Measurements from ENCODE around the gene NELFA. TPM values are rescaled to one million over a fixed set of nuclear protein-coding genes. Genes with fewer than 3 reads are reported as not detected.

NELFA gene
- total and polyA plus RNA-seq, 2 of the 13 experiments (the other 11 are each of a cell fraction or from before 2014, with no cell fraction given): 13.3 to 18.5 TPM

GRCh38 chr4:2008671-2008920 lies 178 bp downstream of the NELFA start (continued):
- TF ChIP-seq TFDP2 (CRISPR knock-in tag; IDR thresholded peaks at IDR 0.05) (no peak), ZNF317 (CRISPR knock-in tag; IDR thresholded peaks at IDR 0.05) (0 out of 2 replicates have a peak, but pooled peaks have one; percentile 53), NFAT5 (CRISPR knock-in tag; IDR thresholded peaks at IDR 0.05) (0 out of 2 replicates have a peak, but pooled peaks have one; percentile 61), ZNF230 (CRISPR knock-in tag; IDR thresholded peaks at IDR 0.05) (no peak), MAFK (conservative IDR thresholded peaks at IDR 0.05 in 1 of 2, IDR thresholded peaks at IDR 0.05 in 1 of 2; ENCODE audit: low read length in 2 of 2) (no peak), SCMH1 (CRISPR knock-in tag; IDR thresholded peaks at IDR 0.05; ENCODE audit: borderline replicate concordance) (no peak), ZNF574 (CRISPR knock-in tag; IDR thresholded peaks at IDR 0.05) (no peak), THAP8 (CRISPR knock-in tag; IDR thresholded peaks at IDR 0.05; ENCODE audit: borderline replicate concordance) (no peak; the same call in 1 of the 2 replicates), NKX3-1 (CRISPR knock-in tag; IDR thresholded peaks at IDR 0.05) (peak; percentile 36), ELF3 (CRISPR knock-in tag; IDR thresholded peaks at IDR 0.05) (no peak; the same call in 1 of the 2 replicates), ZNF776 (CRISPR knock-in tag; IDR thresholded peaks at IDR 0.05) (no peak), ZNF326 (CRISPR knock-in tag; IDR thresholded peaks at IDR 0.05; ENCODE audit: borderline replicate concordance) (no peak), DR1 (CRISPR knock-in tag; IDR thresholded peaks at IDR 0.05) (no peak), SYNCRIP (IDR thresholded peaks at IDR 0.05; ENCODE audit: insufficient read depth, low read depth, low read length) (no peak), ZNF761 (CRISPR knock-in tag; conservative IDR thresholded peaks at IDR 0.05) (no peak), TARDBP (CRISPR knock-in tag; IDR thresholded peaks at IDR 0.05) (no peak), NFRKB (IDR thresholded peaks at IDR 0.05) (no peak), JDP2 (CRISPR knock-in tag; IDR thresholded peaks at IDR 0.05; ENCODE audit: borderline replicate concordance) (no peak), ATF3 (CRISPR knock-in tag; IDR thresholded peaks at IDR 0.05) (0 out of 2 replicates have a peak, but pooled peaks have one; percentile 9), ZEB1 (IDR thresholded peaks at IDR 0.05; ENCODE audit: insufficient replicate concordance, low read depth) (no peak)
